ENCODE measurements around the gene BMPR1A.
A peak's percentile ranks its signal among the peaks of the same experiment; 100 is the strongest.
"Not testable (repeated sequence)": the region's sequence is repeated elsewhere in the genome, so short reads cannot be mapped to it uniquely, and the experiment has no call there.

BMPR1A gene

GRCh38 chr10:86851328-86852207, 95.1 kb downstream of the BMPR1A start:
- DNase-seq, result no peak

GRCh38 chr10:86853582-86853981, 97.2 kb downstream of the BMPR1A start:
- DNase-seq, result not testable (repeated sequence)

GRCh38 chr10:86855513-86855912, 99.1 kb downstream of the BMPR1A start:
- no peak for DNase-seq

GRCh38 chr10:86856156-86856555, 99.7 kb downstream of the BMPR1A start:
- no peak for DNase-seq

- DNase-seq, result no peak
Observed at GRCh38 chr10:86857128-86857721, 100.8 kb downstream of the BMPR1A start.

GRCh38 chr10:86858011-86858410, 101.6 kb downstream of the BMPR1A start:
- DNase-seq, result no peak

GRCh38 chr10:86861351-86861750, 104.9 kb downstream of the BMPR1A start:
- DNase-seq, result no peak

- no peak for DNase-seq
Observed at GRCh38 chr10:86862373-86862772, 106.0 kb downstream of the BMPR1A start.

GRCh38 chr10:86862786-86863483, 106.5 kb downstream of the BMPR1A start:
- no peak for DNase-seq

GRCh38 chr10:86863484-86863842, 107.0 kb downstream of the BMPR1A start:
- no peak for DNase-seq

- DNase-seq, result not testable (repeated sequence)
Observed at GRCh38 chr10:86865011-86865811, 108.8 kb downstream of the BMPR1A start.

- DNase-seq, result no peak
Observed at GRCh38 chr10:86867149-86867548, 110.7 kb downstream of the BMPR1A start.

GRCh38 chr10:86868353-86868752, 111.9 kb downstream of the BMPR1A start:
- no peak for DNase-seq

- no peak for DNase-seq
Observed at GRCh38 chr10:86870679-86871078, 114.3 kb downstream of the BMPR1A start.

GRCh38 chr10:86871563-86872183, 115.3 kb downstream of the BMPR1A start:
- DNase-seq, result no peak

- peak in 1 of 2 experiments; percentile 1 for DNase-seq
Observed at GRCh38 chr10:86872757-86873156, 116.3 kb downstream of the BMPR1A start.

GRCh38 chr10:86876748-86877147, 120.3 kb downstream of the BMPR1A start:
- DNase-seq, result peak in 1 of 2 experiments; percentile 60

- DNase-seq, result no peak
Observed at GRCh38 chr10:86878983-86879713, 122.7 kb downstream of the BMPR1A start.

- DNase-seq, result no peak
Observed at GRCh38 chr10:86880971-86881370, 124.6 kb downstream of the BMPR1A start.

- DNase-seq, result no peak
Observed at GRCh38 chr10:86888585-86889381, 132.4 kb downstream of the BMPR1A start.

- no peak for DNase-seq
Observed at GRCh38 chr10:86889997-86890396, 133.6 kb downstream of the BMPR1A start.

Measured in NCI-H524 (cell line).